ENCODE results near the gene ZNF438.
"Not testable (repeated sequence)": the region's sequence is repeated elsewhere in the genome, so short reads cannot be mapped to it uniquely, and the experiment has no call there.

ZNF438 gene

DNA sequence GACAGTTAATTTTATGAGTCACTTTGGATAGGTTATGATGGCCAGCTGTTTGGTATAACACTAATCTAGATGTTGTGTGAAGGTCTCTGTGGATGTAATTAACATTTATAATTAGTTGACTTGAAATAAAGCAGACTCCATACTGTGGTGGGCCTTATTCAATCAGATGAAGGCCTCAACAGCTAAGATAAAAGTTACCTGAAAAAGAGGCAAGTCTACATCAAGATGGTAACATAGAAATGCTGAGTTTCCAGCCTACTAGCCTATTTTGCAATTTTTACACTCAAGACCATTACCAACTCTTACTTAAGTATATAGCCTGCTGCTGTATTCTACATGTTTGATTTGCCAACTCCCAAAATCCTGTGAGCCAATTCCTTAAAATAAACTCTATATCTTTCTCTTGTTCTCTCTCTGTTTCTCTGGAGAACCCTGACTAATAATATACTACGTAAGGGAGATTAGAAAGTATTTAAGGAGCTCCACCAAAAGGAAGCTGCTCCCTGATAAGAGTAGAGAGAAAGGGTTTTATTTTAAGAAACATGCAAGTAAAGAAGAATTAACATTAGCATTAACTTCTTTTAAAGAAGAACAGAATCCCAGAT is 42.7 kb downstream of the ZNF438 start:
- H3K4me3 ChIP-seq (ENCODE audit: low read depth, low read length), result no peak overlapping the region
- TF ChIP-seq, protein P1, sequence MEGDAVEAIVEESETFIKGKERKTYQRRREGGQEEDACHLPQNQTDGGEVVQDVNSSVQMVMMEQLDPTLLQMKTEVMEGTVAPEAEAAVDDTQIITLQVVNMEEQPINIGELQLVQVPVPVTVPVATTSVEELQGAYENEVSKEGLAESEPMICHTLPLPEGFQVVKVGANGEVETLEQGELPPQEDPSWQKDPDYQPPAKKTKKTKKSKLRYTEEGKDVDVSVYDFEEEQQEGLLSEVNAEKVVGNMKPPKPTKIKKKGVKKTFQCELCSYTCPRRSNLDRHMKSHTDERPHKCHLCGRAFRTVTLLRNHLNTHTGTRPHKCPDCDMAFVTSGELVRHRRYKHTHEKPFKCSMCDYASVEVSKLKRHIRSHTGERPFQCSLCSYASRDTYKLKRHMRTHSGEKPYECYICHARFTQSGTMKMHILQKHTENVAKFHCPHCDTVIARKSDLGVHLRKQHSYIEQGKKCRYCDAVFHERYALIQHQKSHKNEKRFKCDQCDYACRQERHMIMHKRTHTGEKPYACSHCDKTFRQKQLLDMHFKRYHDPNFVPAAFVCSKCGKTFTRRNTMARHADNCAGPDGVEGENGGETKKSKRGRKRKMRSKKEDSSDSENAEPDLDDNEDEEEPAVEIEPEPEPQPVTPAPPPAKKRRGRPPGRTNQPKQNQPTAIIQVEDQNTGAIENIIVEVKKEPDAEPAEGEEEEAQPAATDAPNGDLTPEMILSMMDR (IDR thresholded peaks at IDR 0.05; ENCODE audit: borderline replicate concordance, insufficient read depth, low read depth, low read length), result no peak

DNA sequence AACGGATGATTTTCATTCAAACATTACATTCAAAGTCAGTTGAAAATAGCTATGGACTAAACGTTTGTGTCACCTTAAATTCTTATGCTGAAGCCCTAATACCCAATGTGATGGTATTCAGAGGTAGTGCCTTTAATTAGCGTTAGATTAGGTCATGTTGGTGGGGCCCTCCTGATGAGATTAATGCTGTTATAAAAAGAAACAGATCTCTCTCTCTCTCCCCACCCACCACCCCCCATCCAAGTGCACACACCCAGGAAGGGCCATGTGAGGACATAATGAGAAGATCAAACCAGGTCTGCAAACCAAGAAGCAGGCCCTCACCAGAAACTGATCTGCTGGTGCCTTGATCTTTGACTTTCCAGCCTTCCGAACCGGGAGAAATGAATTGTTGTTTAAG is 44.2 kb downstream of the ZNF438 start:
- TF ChIP-seq, protein P1 (IDR thresholded peaks at IDR 0.05; ENCODE audit: borderline replicate concordance, insufficient read depth, low read depth, low read length), result no peak
- no peak overlapping the region for H3K4me3 ChIP-seq (ENCODE audit: low read depth, low read length)

DNA sequence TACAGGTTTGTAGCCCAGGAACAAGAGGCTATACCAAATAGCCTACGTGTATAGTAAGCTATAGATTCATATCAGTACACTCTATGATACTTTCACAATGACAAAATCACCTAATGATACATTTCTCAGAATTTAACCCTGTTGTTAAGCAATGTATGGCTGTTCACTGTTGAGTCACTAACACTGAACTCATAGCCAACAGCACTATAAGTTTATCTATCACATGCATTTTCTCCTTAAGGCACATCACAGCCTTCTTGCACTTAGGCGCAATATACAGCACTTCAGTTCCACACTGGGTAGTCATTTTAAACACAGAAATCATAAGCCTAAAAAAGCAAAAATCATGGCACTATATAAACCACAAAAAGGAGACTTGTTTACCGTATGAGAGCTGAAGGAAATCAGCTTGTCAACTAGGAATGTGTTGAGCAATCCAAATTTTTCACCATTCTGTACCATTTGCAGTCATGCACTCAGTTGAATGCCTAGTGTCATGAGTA is 45.6 kb downstream of the ZNF438 start:
- TF ChIP-seq, protein P1 (IDR thresholded peaks at IDR 0.05; ENCODE audit: borderline replicate concordance, insufficient read depth, low read depth, low read length), result no peak
- H3K4me3 ChIP-seq (ENCODE audit: low read depth, low read length), result no peak overlapping the region

DNA sequence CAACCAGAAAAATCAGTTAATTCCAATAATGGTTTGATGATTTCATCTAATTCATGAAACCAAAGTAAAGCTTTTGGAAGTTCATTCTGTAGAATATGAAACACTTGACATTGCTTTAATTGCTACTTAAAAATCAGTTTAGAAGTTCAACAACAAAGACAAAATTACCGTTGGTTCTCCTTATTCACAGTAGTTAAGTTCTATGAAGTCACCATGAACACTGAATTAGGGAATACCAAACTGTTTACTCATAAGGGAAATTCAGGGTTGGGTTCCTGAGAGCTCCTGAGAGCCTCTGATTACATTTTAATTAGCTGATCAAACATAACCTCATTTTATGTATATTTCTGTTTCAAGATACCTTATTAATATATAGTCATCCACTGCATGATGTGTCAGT is 46.2 kb downstream of the ZNF438 start:
- no peak overlapping the region for H3K4me3 ChIP-seq (ENCODE audit: low read depth, low read length)
- TF ChIP-seq, protein P1 (IDR thresholded peaks at IDR 0.05; ENCODE audit: borderline replicate concordance, insufficient read depth, low read depth, low read length), result no peak

DNA sequence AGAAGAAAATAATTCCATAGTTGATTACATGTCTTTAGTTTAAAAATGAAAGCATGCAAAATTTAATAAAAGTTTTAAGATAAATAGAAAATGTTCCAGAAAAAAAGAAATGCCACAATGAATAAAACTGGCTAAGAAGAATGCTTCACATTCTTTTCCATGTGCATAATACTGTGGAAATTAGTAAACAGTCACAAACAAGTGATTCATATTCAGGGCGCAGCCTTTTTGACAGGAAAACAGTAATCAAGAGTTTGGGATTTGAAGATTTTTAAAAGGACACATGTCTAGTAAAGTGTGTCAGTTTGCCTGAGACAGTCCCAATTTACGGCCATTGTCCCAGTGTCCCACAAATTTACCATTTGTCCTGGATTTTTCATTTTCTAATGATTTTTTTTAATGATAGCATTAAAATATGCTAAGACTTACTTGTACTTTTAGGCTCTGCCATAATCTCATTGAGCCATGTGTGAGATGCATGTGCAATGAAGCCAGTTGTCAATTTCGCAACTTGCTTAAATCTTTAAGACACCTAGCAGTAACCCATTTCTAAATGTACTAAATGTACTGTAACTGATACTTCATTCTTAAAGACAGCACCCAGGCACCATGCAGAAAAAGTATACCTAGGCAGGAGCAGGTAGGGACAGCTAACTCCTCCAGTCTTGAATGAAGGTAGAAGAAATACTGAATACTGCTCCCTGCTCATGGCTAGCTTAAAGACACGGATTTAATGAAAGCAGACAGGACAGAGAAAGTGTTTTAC is 46.9 kb downstream of the ZNF438 start:
- no peak overlapping the region for H3K4me3 ChIP-seq (ENCODE audit: low read depth, low read length)
- TF ChIP-seq, protein P1 (IDR thresholded peaks at IDR 0.05; ENCODE audit: borderline replicate concordance, insufficient read depth, low read depth, low read length), result no peak

DNA sequence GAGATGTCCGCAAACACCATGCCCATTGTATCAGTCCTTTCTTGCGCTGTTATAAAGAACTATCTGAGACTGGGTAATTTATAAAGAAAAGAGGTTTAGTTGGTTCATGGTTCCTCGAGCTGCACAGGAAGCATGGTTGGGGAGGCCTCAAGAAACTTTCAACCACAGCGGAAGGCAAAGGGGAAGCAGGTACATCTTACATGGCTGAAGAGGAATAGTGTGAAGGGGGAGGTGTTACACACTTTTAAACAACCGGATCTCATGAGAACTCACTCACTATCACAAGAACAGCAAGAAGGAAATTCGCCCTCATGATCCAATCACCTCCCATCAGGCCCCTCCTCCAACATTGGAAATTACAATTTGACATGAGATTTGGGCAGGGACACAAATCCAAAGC is 48.5 kb downstream of the ZNF438 start:
- H3K4me3 ChIP-seq (ENCODE audit: low read depth, low read length), result not testable (repeated sequence)

DNA sequence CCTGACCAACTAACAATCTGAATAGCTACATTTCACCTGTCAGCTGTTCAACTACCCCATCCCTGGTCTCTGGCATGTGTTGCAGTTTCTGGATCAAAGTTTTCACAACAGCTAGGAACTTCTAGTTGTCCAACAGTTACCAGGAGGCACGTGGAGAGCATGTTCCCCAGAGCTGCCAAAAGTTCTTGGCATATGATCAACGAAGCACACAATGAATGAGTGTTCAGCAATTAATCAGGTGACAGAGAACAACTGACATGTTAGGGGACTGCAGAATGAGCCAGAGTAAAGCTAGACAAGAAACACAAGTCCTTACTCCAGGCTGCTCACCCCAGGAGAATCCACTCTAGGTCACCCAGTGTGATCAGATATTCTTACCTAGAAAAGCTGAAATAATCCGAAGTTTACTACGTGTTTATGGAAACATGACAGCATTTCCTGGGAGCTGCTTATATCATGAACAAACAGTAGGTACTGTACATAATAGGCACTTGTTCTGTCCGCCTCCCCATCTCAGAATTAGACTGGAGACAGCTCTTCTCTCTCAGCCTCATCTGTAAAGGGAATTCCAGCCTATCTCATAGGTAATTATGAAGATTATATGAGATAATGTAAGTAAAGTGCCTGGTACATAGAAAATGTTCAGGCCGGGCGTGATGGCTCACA is 50.6 kb downstream of the ZNF438 start:
- TF ChIP-seq, protein P1 (IDR thresholded peaks at IDR 0.05; ENCODE audit: borderline replicate concordance, insufficient read depth, low read depth, low read length), result no peak

More for the DNA sequence above, 50.6 kb downstream of the ZNF438 start:
- no peak overlapping the region for H3K4me3 ChIP-seq (ENCODE audit: low read depth, low read length)
